GM10266 (cell line): ENCODE results near the gene RC3H2.
A peak's percentile ranks its signal among the peaks of the same experiment; 100 is the strongest.

ENCODE experiments used
- DNase-seq: peaks from one replicate; pipeline ENCODE4 v3.0.0; 2012; ENCODE audit errors: extremely low spot score
- CTCF ChIP-seq: IDR thresholded peaks from 2 replicates; pipeline ENCODE4 v1.5.1; 2012; ENCODE audit warnings: mild to moderate bottlenecking, low read depth; ENCODE audit not compliant: control insufficient read depth, insufficient read depth; ENCODE audit errors: missing control alignments

RC3H2 gene

DNA sequence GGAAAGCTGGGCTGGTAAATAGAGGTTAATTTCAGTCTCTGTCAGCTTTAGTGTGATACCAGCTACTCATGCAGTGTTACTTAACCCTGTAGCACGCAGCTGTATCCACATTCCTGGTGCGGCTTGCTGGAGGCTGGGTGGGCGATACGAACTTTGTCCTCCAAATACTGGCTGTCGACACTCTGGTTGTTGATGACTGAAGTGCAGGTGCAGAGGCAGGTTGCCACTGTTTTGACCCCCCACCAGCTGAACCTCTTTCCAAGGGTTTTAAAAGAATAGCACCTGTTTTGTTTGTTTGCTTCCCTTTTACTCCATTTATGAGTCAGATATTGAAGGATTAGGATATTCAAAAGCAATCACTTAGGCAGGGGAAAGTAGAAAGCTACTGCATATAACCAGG lies 31.3 kb upstream of the RC3H2 start:
- TF ChIP-seq CTCF, result no peak
- DNase-seq, result no peak

DNA sequence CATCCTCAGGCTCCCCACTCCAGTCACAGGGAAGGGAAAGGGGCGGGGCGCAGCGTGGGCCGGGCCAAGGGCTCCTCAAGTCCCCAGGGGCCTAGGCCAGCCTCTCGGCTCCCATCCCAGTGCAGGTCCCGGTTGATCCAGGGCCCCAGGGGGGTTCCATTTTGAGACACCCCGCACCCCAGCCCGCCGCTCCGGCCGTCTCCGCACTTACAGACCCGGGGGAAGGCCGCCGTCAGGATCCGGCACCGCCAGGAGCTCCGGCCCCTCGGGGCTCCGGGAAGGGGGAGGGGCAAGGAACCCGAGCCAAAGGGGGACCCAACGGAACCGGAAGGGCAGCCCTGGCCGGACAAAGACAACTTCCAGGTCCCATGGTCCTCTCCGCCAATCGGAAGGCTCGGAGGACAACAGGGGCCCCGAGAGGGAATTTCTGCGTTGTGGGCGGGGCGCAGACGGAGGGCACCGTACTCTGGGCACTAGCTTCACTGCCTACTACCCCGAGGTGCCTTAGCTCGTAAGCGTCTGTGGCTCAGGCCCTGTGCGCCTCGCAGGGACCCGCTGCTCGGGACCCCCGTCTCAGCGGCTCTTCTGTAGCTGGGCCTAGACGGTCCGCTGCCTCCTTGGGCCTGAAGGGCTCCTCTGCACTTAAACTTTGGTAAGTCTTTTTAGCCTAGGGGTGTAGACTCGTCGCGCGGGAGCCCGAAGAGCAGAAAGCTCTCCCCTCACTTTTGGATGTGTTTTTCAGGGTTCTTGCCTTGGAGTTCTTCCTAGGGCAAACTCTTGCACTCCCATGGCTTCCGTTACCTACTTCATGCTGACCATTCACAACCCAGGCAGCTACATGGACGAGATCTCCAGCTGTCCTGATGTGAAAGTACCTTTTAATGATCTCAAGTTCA lies 26.3 kb upstream of the RC3H2 start, which contains the start of gene ZBTB26:
Gene ZBTB26, minus strand, starts transcription at position 287 of the 896 bp plus-strand sequence. CDS start 11,578 bp downstream, outside the sequence.
- TF ChIP-seq CTCF, result no peak
- peak; percentile 91 for DNase-seq

DNA sequence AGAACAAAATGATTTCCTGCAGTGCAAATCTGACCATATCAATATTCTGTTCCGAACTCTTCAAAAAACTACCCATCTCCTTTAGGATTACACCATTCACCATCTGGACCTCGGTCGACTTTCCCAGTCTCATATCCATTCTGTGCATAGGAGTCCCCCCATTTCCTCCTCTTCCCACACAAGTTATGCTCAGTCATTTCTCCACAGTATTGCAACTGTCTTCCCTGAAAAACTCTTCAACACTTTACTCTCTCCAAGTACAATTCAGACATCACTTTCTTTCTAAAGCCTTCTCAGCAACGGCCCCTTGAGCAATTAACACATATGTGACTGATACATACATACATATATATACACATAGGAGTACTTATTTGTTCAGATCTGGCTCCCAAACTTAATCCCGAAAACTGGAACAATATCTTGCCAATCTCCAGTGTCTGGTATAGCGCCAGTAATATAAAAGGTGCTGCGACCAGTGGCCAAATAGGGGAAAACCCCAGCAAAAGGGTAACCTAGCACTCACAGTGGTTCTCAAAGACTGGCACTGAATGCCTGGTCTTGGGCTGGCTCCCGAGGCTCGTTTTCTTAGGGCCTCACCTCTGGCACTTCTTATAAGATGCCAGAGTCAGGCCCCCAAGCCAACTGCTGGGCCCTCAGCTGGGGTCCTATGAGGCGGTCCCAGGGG lies 25.5 kb upstream of the RC3H2 start:
- peak; percentile 17 for DNase-seq
- TF ChIP-seq CTCF, result no peak

DNA sequence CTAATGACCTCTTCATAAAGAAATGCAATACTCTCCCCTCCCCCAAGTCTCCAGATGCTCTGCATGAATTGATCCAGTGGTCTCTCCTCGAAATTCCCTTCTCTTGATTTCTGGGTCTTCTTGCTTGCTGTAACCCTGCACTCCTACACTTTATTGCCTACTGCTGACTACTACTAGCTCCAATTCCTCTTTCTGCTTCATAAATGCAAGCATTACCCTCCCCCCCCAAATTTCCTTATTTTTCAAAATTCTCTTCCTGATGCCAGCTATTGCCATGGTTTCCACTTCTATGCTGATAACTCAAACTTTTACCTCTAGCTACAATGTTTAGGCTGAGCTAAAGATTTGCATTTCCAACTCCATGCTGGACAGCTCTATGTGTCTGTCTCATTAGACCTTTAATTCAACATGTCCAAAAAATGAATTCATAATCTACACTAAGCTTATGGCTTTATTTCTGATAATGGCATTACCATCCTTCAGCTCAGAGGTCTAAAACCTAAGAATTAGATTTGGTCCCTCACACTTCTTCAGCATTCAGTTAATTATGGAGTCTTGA lies 24.7 kb upstream of the RC3H2 start:
- no peak for TF ChIP-seq CTCF
- no peak for DNase-seq

DNA sequence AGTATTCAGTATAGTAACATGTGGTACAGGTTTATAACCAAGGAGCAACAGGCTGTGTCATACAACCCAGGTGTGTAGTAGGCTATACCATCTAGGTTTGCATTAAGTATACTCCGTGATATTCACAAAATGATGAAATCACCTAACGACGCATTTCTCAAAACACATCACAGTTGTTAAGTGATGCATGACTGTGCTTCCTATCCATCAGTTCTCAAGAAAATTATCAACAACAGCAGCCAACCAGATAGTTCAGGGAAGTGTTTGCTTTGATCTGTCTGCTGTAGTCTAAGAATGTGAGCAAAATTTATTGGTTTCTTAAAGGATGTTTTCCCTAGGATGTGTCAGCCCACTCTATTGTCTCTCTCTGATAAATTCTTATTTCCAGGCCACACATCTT lies 18.8 kb upstream of the RC3H2 start:
- TF ChIP-seq CTCF, result no peak

GRCh38 chr9:122922713-122923112 lies 17.6 kb upstream of the RC3H2 start:
- TF ChIP-seq CTCF, result no peak
- DNase-seq, result no peak

More for the DNA sequence above, 18.8 kb upstream of the RC3H2 start:
- DNase-seq, result no peak
